ENCODE data around the gene CRLF3. TPM values are rescaled to one million over a fixed set of nuclear protein-coding genes. Genes with fewer than 3 reads are reported as not detected.

Gene CRLF3
- total RNA-seq, result 53.5 and 54.9 TPM in 2 replicates

- no peaks in the 10 kb centered on the region for H3K9me3 Mint-ChIP-seq
- H3K27me3 Mint-ChIP-seq, result no peaks in the 10 kb centered on the region
- H3K4me1 Mint-ChIP-seq, result peaks cover 48% of the 10 kb centered on the region
- DNase-seq, result peak; percentile 89
- intact Hi-C loops (cut with micrococcal nuclease), result loop anchor here (1.0 to 5.0 kb wide), 8 partner anchors 8 to 1237 kb away; partner anchors contain the start of genes BLMH and GIT1
- peak; percentile 93 for ATAC-seq (ENCODE audit: low read depth)
- H3K4me3 Mint-ChIP-seq, result peak within 1 kb of the TSS; percentile 93
- CTCF ChIA-PET, result interaction anchor here (1.3 to 4.2 kb wide), 6 partner anchors 15 to 733 kb away, joined by 3 to 32 read pairs (median 4); no protein-coding TSS in a partner anchor
- peaks cover 11% of the 10 kb centered on the region for H3K36me3 Mint-ChIP-seq (ENCODE audit: low read depth)
- peak within 1 kb of the TSS; percentile 88 for H3K27ac Mint-ChIP-seq
- TF ChIP-seq CTCF (IDR thresholded peaks at IDR 0.05), result no peak
- POLR2A ChIA-PET, result interaction anchor here (0.6 to 8.2 kb wide), 16 partner anchors 8 to 489 kb away, joined by 3 to 152 read pairs (median 4); partner anchors contain the start of genes EVI2B, GOSR1, RNF135 and TEFM
Measured at GRCh38 chr17:30824356-30825145, at the start of gene CRLF3. Gene CRLF3, minus strand, starts transcription at chr17:30824692. Its CDS starts 41 bp downstream, at chr17:30824651.

- ChIA-PET POLR2A (interaction anchor here (0.6 to 0.7 kb wide), 2 partner anchors 156 to 823 kb away, joined by 3 to 7 read pairs; no protein-coding TSS in a partner anchor), CTCF (no interaction called here)
- Mint-ChIP-seq H3K4me1 (no peaks in the 10 kb centered on the region), H3K36me3 (ENCODE audit: low read depth) (peaks cover 26% of the 10 kb centered on the region), H3K27ac (no peak overlapping the region), H3K27me3 (no peaks in the 10 kb centered on the region), H3K9me3 (no peaks in the 10 kb centered on the region), H3K4me3 (no peak overlapping the region)
- no peak for TF ChIP-seq CTCF (IDR thresholded peaks at IDR 0.05)
- DNase-seq (no peak), ATAC-seq (ENCODE audit: low read depth) (no peak)
- intact Hi-C loops (cut with micrococcal nuclease), result no loop called here
Measured at GRCh38 chr17:30869005-30869404, 44.5 kb upstream of the CRLF3 start.

GRCh38 chr17:30864636-30865035, 40.1 kb upstream of the CRLF3 start:
- Mint-ChIP-seq H3K4me1 (no peaks in the 10 kb centered on the region), H3K4me3 (no peak overlapping the region), H3K27ac (no peak overlapping the region), H3K36me3 (ENCODE audit: low read depth) (peaks cover 25% of the 10 kb centered on the region), H3K27me3 (no peaks in the 10 kb centered on the region), H3K9me3 (no peaks in the 10 kb centered on the region)
- no peak for DNase-seq
- ATAC-seq (ENCODE audit: low read depth), result no peak
- intact Hi-C loops (cut with micrococcal nuclease), result no loop called here
- CTCF ChIA-PET, result no interaction called here
- POLR2A ChIA-PET, result interaction anchor here (0.6 kb wide), 1 partner anchor 252 kb away, joined by 5 read pairs; no protein-coding TSS in a partner anchor
- TF ChIP-seq CTCF (IDR thresholded peaks at IDR 0.05), result no peak

- ATAC-seq (ENCODE audit: low read depth) (no peak), DNase-seq (no peak)
- intact Hi-C loops (cut with micrococcal nuclease), result no loop called here
- Mint-ChIP-seq H3K27ac (no peak overlapping the region), H3K36me3 (ENCODE audit: low read depth) (peaks cover 22% of the 10 kb centered on the region), H3K9me3 (no peaks in the 10 kb centered on the region), H3K27me3 (no peaks in the 10 kb centered on the region), H3K4me3 (no peak overlapping the region), H3K4me1 (no peaks in the 10 kb centered on the region)
- ChIA-PET POLR2A (no interaction called here), CTCF (no interaction called here)
- no peak for TF ChIP-seq CTCF (IDR thresholded peaks at IDR 0.05)
Measured at GRCh38 chr17:30858556-30859250, 34.2 kb upstream of the CRLF3 start.

GRCh38 chr17:30854146-30854545, 29.7 kb upstream of the CRLF3 start:
- Mint-ChIP-seq H3K27ac (no peak overlapping the region), H3K4me3 (no peak overlapping the region), H3K9me3 (no peaks in the 10 kb centered on the region), H3K36me3 (ENCODE audit: low read depth) (peaks cover 16% of the 10 kb centered on the region), H3K27me3 (no peaks in the 10 kb centered on the region), H3K4me1 (no peaks in the 10 kb centered on the region)
- intact Hi-C loops (cut with micrococcal nuclease), result no loop called here
- DNase-seq, result no peak
- POLR2A ChIA-PET, result interaction anchor here (0.7 kb wide), 1 partner anchor 12 kb away, joined by 6 read pairs; no protein-coding TSS in a partner anchor
- CTCF ChIA-PET, result interaction anchor here (0.7 kb wide), 1 partner anchor 644 kb away, joined by 3 read pairs; no protein-coding TSS in a partner anchor
- ATAC-seq (ENCODE audit: low read depth), result no peak
- TF ChIP-seq CTCF (IDR thresholded peaks at IDR 0.05), result no peak
